ENCODE data around the gene LAMC1.

DNA sequence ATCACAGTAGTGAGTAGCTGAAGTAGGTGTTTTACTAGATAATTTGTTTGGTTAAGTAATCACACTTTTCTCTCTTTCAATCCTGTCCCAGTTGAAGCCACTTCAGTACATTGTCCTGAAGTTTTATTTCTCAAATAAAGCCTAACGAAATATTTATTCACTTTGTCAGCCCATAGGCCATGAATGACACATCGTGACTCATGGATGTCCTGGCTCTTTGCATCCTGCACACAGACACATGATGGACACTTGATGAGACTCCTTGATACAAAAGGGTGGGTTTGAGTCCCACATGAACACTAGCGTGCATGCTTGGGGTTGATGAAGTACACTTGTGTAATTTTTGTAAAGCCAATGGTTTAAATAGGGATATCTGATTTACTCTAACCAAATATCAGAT, 140.1 kb downstream of the LAMC1 start:
- TF ChIP-seq ZFX (IDR thresholded peaks at IDR 0.05), result no peak
- TF ChIP-seq, protein P1, sequence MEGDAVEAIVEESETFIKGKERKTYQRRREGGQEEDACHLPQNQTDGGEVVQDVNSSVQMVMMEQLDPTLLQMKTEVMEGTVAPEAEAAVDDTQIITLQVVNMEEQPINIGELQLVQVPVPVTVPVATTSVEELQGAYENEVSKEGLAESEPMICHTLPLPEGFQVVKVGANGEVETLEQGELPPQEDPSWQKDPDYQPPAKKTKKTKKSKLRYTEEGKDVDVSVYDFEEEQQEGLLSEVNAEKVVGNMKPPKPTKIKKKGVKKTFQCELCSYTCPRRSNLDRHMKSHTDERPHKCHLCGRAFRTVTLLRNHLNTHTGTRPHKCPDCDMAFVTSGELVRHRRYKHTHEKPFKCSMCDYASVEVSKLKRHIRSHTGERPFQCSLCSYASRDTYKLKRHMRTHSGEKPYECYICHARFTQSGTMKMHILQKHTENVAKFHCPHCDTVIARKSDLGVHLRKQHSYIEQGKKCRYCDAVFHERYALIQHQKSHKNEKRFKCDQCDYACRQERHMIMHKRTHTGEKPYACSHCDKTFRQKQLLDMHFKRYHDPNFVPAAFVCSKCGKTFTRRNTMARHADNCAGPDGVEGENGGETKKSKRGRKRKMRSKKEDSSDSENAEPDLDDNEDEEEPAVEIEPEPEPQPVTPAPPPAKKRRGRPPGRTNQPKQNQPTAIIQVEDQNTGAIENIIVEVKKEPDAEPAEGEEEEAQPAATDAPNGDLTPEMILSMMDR (conservative IDR thresholded peaks at IDR 0.05), result no peak
